Endothelial cell (in vitro differentiated cells): ENCODE measurements around the gene SLC9A6. TPM values are rescaled to one million over a fixed set of nuclear protein-coding genes. Genes with fewer than 3 reads are reported as not detected.

Source experiments
- DNase-seq: peaks from one replicate; pipeline ENCODE4 v3.0.0; 2021; ENCODE audit warnings: low spot score
- H3K27ac Mint-ChIP-seq: one replicate; pipeline ENCODE4 v1.8.0; 2021; ENCODE audit warnings: mixed read lengths, inconsistent platforms; ENCODE audit not compliant: unreplicated experiment
- H3K27me3 Mint-ChIP-seq: one replicate; pipeline ENCODE4 v1.8.0; 2021; ENCODE audit warnings: mild to moderate bottlenecking, moderate library complexity, mixed read lengths, inconsistent platforms; ENCODE audit not compliant: unreplicated experiment
- H3K36me3 Mint-ChIP-seq: one replicate; pipeline ENCODE4 v1.8.0; 2021; ENCODE audit warnings: mild to moderate bottlenecking, low read depth, mixed read lengths, inconsistent platforms; ENCODE audit not compliant: unreplicated experiment
- H3K4me1 Mint-ChIP-seq: one replicate; pipeline ENCODE4 v1.8.0; 2021; ENCODE audit warnings: mild to moderate bottlenecking, mixed read lengths, inconsistent platforms; ENCODE audit not compliant: unreplicated experiment
- H3K4me3 Mint-ChIP-seq: one replicate; pipeline ENCODE4 v1.8.0; 2021; ENCODE audit warnings: mild to moderate bottlenecking, mixed read lengths, inconsistent platforms; ENCODE audit not compliant: unreplicated experiment
- H3K9me3 Mint-ChIP-seq: one replicate; pipeline ENCODE4 v1.8.0; 2021; ENCODE audit warnings: mixed read lengths, inconsistent platforms; ENCODE audit not compliant: unreplicated experiment
- total RNA-seq: library from RNA; stranded (reverse); fragmentation: NEBNext Ultra II Directional; extraction: Animal tissue kit (Norgen Biotek cat#: 25700); gene quantifications from one replicate; pipeline ENCODE4 v1.2.1, GENCODE V29; 2021; ENCODE audit not compliant: unreplicated experiment
- TF ChIP-seq, protein P1 (sequence below): fragments of 200-600 bp; sonication (generic); IDR thresholded peaks from one replicate; pipeline ENCODE4 v1.5.0; 2021; ENCODE audit warnings: antibody characterized with exemption; ENCODE audit not compliant: unreplicated experiment

Gene SLC9A6
- total RNA-seq, 1 donor from 2014 or later, result 12.2 TPM

DNA sequence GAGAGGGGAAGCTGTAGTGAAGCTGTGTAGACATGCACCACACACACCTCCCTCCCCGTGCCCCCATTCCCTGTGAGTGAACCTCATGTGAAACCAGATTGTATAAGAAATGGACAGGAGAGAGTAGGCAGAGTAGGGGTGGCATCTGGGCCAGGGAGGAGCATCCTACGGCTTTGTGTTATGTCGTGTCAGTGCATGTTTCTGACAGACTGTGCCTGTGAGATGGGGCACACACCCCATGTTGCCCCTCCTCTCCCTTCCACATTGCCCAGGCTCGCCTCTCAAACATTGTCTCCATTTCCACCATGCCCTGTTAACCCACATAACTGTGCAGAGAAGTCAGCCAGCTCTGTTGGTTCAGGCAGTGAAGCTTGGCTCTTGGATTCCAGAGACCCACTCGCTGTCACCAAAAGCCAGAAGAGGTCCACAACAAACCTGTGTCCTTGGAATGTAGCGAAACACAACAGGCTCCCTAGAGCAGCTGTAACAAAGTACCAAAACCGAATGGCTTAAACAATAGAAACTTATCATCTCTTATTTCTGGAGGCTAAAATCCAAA is 56.1 kb downstream of the SLC9A6 start:
- DNase-seq, result no peak
- H3K36me3 Mint-ChIP-seq, result no peaks in the 10 kb centered on the region
- no peak overlapping the region for H3K4me3 Mint-ChIP-seq
- H3K9me3 Mint-ChIP-seq, result no peaks in the 10 kb centered on the region
- H3K4me1 Mint-ChIP-seq, result peaks cover 5% of the 10 kb centered on the region
- no peak overlapping the region for H3K27ac Mint-ChIP-seq
- TF ChIP-seq, protein P1, sequence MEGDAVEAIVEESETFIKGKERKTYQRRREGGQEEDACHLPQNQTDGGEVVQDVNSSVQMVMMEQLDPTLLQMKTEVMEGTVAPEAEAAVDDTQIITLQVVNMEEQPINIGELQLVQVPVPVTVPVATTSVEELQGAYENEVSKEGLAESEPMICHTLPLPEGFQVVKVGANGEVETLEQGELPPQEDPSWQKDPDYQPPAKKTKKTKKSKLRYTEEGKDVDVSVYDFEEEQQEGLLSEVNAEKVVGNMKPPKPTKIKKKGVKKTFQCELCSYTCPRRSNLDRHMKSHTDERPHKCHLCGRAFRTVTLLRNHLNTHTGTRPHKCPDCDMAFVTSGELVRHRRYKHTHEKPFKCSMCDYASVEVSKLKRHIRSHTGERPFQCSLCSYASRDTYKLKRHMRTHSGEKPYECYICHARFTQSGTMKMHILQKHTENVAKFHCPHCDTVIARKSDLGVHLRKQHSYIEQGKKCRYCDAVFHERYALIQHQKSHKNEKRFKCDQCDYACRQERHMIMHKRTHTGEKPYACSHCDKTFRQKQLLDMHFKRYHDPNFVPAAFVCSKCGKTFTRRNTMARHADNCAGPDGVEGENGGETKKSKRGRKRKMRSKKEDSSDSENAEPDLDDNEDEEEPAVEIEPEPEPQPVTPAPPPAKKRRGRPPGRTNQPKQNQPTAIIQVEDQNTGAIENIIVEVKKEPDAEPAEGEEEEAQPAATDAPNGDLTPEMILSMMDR, result no peak
- H3K27me3 Mint-ChIP-seq, result no peaks in the 10 kb centered on the region

DNA sequence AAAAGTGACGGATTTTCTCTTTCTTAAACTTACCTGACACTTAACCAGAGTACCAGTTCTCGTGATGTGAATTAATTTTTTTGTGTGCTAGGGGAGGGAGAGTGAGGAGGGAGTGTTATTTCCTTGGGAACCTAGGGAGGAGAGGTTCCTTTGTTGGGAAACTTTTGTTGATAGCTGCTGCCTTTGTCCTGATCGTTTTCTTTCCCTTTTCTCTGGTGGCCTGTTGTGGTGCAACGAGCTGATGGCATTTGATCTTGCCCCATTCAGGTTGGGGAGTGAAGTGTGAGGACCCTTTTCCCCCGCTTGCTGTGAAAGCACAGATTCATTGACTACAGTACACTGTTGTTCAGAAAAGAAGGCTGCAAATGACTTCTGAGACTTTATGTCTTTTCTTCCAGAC is 59.8 kb downstream of the SLC9A6 start:
- Mint-ChIP-seq H3K9me3 (no peaks in the 10 kb centered on the region), H3K27ac (no peak overlapping the region), H3K4me1 (peaks cover 5% of the 10 kb centered on the region), H3K27me3 (no peaks in the 10 kb centered on the region), H3K4me3 (no peak overlapping the region), H3K36me3 (no peaks in the 10 kb centered on the region)
- no peak for DNase-seq
- TF ChIP-seq, protein P1, result no peak

DNA sequence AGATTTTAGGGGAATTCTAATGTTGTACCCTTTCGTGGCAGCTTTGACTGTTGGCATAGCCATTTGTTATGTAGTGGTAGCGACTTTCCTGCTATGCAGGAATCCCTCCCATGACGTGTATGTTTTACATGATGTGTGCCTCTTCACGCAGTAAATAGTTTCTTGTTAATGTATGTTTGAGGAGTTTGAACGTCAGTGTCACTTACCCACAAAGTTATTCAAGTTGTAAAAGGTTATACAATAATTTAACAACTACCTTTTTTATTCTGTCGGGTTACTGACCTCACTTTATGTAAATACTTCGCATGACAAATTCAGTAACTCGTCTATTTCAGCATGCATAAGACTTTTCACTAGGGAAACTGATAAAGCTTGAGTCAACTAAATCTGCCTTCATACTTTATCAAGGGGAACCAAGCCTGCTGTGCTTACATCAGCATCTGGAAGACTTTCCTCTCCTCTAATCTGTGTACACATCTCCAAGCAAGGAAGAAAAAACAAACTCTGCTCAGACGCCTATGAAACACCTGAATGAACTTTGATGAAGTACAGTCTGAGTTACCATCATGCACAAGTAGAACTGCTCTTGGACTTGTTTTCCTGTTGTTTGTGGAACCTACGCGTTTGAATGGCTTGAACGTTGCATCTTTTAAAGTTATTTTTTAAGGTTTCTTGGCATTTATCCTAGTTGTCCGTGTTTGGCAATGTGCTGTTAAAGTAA is 61.2 kb downstream of the SLC9A6 start:
- Mint-ChIP-seq H3K27ac (no peak overlapping the region), H3K4me3 (no peak overlapping the region), H3K4me1 (peaks cover 5% of the 10 kb centered on the region), H3K9me3 (no peaks in the 10 kb centered on the region), H3K36me3 (no peaks in the 10 kb centered on the region), H3K27me3 (no peaks in the 10 kb centered on the region)
- TF ChIP-seq, protein P1, result no peak
- no peak for DNase-seq

DNA sequence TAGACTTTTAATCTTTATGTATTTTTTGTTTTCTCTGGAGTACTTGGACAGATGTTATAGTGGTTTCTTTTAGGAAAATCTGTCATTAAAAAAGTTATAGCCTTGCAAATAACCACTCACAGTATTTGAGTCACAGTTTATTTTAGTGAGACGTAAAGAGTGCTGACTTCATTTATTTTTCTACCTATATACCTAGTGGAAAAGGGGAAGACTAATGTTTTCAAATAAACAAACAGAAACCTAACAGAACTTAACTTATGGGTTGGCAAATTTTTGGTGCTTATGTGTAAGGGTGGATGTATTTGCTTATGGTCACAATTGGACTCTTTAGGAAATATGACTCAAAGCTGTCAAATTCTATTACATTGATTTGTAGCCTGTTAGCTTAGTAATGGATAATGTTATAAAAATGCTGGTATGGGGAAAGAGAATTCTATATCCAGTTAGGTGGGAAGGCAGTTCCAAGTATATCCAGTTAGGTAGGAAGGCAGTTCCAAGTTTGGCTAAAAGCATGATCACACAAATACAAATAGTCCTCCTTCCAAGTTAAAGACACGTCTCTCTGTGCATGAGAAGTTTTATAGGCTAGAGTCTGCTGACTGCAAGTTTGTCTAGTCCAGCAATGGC is 61.9 kb downstream of the SLC9A6 start:
- Mint-ChIP-seq H3K4me1 (peaks cover 5% of the 10 kb centered on the region), H3K9me3 (no peaks in the 10 kb centered on the region), H3K36me3 (no peaks in the 10 kb centered on the region), H3K27ac (no peak overlapping the region), H3K27me3 (no peaks in the 10 kb centered on the region), H3K4me3 (no peak overlapping the region)
- TF ChIP-seq, protein P1, result no peak
- no peak for DNase-seq

DNA sequence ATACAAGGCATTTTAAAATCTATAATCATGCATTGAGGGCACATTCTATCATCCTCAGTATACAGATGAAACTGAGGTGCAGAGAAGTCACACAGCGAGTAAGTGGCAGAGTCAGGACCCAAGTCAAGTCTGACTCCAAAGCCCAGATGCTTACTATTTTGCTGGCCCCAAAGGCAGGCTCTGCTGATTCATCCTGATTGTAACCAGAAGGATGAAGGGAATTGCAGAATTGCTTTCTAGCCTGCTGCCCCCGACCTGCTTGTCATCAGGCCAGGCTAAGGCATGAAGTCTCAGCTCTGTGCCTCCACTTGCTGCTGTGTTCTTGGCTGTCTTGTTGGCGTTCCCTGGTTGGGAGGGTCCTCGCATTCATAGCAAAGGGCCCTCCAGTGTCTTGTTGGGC is 62.7 kb downstream of the SLC9A6 start:
- Mint-ChIP-seq H3K27ac (no peak overlapping the region), H3K4me3 (no peak overlapping the region), H3K36me3 (no peaks in the 10 kb centered on the region), H3K27me3 (no peaks in the 10 kb centered on the region), H3K4me1 (peaks cover 5% of the 10 kb centered on the region), H3K9me3 (no peaks in the 10 kb centered on the region)
- TF ChIP-seq, protein P1, result no peak
- DNase-seq, result no peak
